ENCODE measurements around the gene LSM4. TPM values are rescaled to one million over a fixed set of nuclear protein-coding genes. Genes with fewer than 3 reads are reported as not detected.
"Not testable (repeated sequence)": the region's sequence is repeated elsewhere in the genome, so short reads cannot be mapped to it uniquely, and the experiment has no call there.

LSM4 gene
- total RNA-seq: 88.5 and 185 TPM in 2 replicates

- DNase-seq: peak; percentile 98
Observed at GRCh38 chr19:18322759-18323460, at the start of gene LSM4. TSS of gene LSM4 (minus strand) at chr19:18323076. CDS start at chr19:18323020, 56 bp downstream.

- DNase-seq: no peak
Observed at GRCh38 chr19:18368504-18369222, 45.8 kb upstream of the LSM4 start.

GRCh38 chr19:18366021-18366435 lies 43.2 kb upstream of the LSM4 start:
- peak; percentile 69 for DNase-seq

GRCh38 chr19:18364826-18365528 lies 42.1 kb upstream of the LSM4 start:
- peak; percentile 100 for DNase-seq

GRCh38 chr19:18364277-18364825 lies 41.5 kb upstream of the LSM4 start:
- not testable (repeated sequence) for DNase-seq

- no peak for DNase-seq
Observed at GRCh38 chr19:18363787-18364186, 40.9 kb upstream of the LSM4 start.

GRCh38 chr19:18362934-18363542 lies 40.2 kb upstream of the LSM4 start:
- no peak for DNase-seq

GRCh38 chr19:18361646-18362045 lies 38.8 kb upstream of the LSM4 start:
- DNase-seq: no peak

GRCh38 chr19:18357041-18357440 lies 34.2 kb upstream of the LSM4 start:
- DNase-seq: no peak

GRCh38 chr19:18354743-18355142 lies 31.9 kb upstream of the LSM4 start:
- not testable (repeated sequence) for DNase-seq

- no peak for DNase-seq
Observed at GRCh38 chr19:18353378-18354005, 30.6 kb upstream of the LSM4 start.

- no peak for DNase-seq
Observed at GRCh38 chr19:18351544-18351943, 28.7 kb upstream of the LSM4 start.

GRCh38 chr19:18350490-18350889 lies 27.6 kb upstream of the LSM4 start:
- no peak for DNase-seq

- DNase-seq: peak; percentile 84
Observed at GRCh38 chr19:18349524-18350128, 26.8 kb upstream of the LSM4 start.

- not testable (repeated sequence) for DNase-seq
Observed at GRCh38 chr19:18348818-18349339, 26.0 kb upstream of the LSM4 start.

GRCh38 chr19:18348171-18348570 lies 25.3 kb upstream of the LSM4 start:
- DNase-seq: no peak

GRCh38 chr19:18346091-18346490 lies 23.2 kb upstream of the LSM4 start:
- DNase-seq: no peak

- no peak for DNase-seq
Observed at GRCh38 chr19:18345296-18345695, 22.4 kb upstream of the LSM4 start.

- no peak for DNase-seq
Observed at GRCh38 chr19:18344582-18344950, 21.7 kb upstream of the LSM4 start.

- DNase-seq: no peak
Observed at GRCh38 chr19:18342090-18342632, 19.3 kb upstream of the LSM4 start.

All from dermis blood vessel endothelial cell (primary cell).